Smooth muscle cell (in vitro differentiated cells): ENCODE data around the gene SLC7A10. TPM values are rescaled to one million over a fixed set of nuclear protein-coding genes. Genes with fewer than 3 reads are reported as not detected.

Experiments
- DNase-seq: peaks from one replicate; lab custom pipeline; 2025; ENCODE audit not compliant: unreplicated experiment; lab: John Stamatoyannopoulos, UW
- H2AFZ ChIP-seq: fragments of 200-600 bp; sonication (generic); 2 replicates; pipeline ENCODE4 v1.6.0; 2016; ENCODE audit warnings: antibody characterized with exemption, low read depth, mild to moderate bottlenecking
- H3F3A ChIP-seq: fragments of 200-600 bp; sonication (generic); 2 replicates; pipeline ENCODE4 v1.6.0; 2017; ENCODE audit warnings: antibody characterized with exemption, low read depth
- H3K27ac ChIP-seq: fragments of 200-600 bp; sonication (generic); 2 replicates; pipeline ENCODE4 v1.5.1; 2016; ENCODE audit warnings: low read depth, mild to moderate bottlenecking
- H3K27me3 ChIP-seq: fragments of 200-600 bp; sonication (generic); 2 replicates; pipeline ENCODE4 v1.6.1; 2016; ENCODE audit warnings: low read depth, mild to moderate bottlenecking
- H3K36me3 ChIP-seq: fragments of 200-600 bp; sonication (generic); 2 replicates; pipeline ENCODE4 v1.5.1; 2016; ENCODE audit warnings: low read depth
- H3K4me1 ChIP-seq: fragments of 200-600 bp; sonication (generic); 2 replicates; pipeline ENCODE4 v1.5.1; 2016; ENCODE audit warnings: low read depth
- H3K4me2 ChIP-seq: fragments of 200-600 bp; sonication (generic); 2 replicates; pipeline ENCODE4 v1.6.0; 2016; ENCODE audit warnings: mild to moderate bottlenecking
- H3K4me3 ChIP-seq: fragments of 200-600 bp; sonication (generic); 2 replicates; pipeline ENCODE4 v1.5.1; 2016; ENCODE audit warnings: mild to moderate bottlenecking
- H3K79me2 ChIP-seq: fragments of 200-600 bp; sonication (generic); 2 replicates; pipeline ENCODE4 v1.6.0; 2016; ENCODE audit warnings: low read depth, mild to moderate bottlenecking
- H3K9ac ChIP-seq: fragments of 200-600 bp; sonication (generic); 2 replicates; pipeline ENCODE4 v1.6.0; 2016; ENCODE audit warnings: low read depth
- H3K9me3 ChIP-seq: fragments of 200-600 bp; sonication (generic); replicated peaks from 2 replicates; pipeline ENCODE4 v1.5.1; 2016; ENCODE audit warnings: low read depth
- H4K20me1 ChIP-seq: fragments of 200-600 bp; sonication (generic); 2 replicates; pipeline ENCODE4 v1.6.0; 2016; ENCODE audit warnings: low read depth
- WGBS: methylation state at CpG from one replicate; pipeline ENCODE4 v1.1.7; 2016; ENCODE audit warnings: low lambda C conversion rate; 5-methylcytosine and 5-hydroxymethylcytosine counted together
- polyA plus RNA-seq: library from polyadenylated mRNA; unstranded; fragments of >200 nt; fragmentation: Nextera tagmentation; extraction: Ambion mirVana; gene quantifications from 2 replicates; pipeline ENCODE4 v1.2.1, GENCODE V29; 2016
- total RNA-seq: library from RNA; depleted of rRNA; stranded (reverse); fragments of >200 nt; gene quantifications from 2 replicates; pipeline ENCODE4 v1.2.3, GENCODE V29; 2014
- TF ChIP-seq, protein P1 (sequence below): fragments of 200-600 bp; sonication (generic); IDR thresholded peaks from 2 replicates; pipeline ENCODE4 v1.5.1; 2017; ENCODE audit warnings: borderline replicate concordance, mild to moderate bottlenecking, antibody characterized with exemption; ENCODE audit not compliant: insufficient read depth, poor library complexity, severe bottlenecking

SLC7A10 gene
- total and polyA plus RNA-seq, 2 experiments from 2014 or later: 0.51 TPM; not detected in 1

GRCh38 chr19:33235996-33236350 lies 10.3 kb upstream of the SLC7A10 start:
- no peak overlapping the region for H3K9ac ChIP-seq
- H3F3A ChIP-seq: no peaks in the 10 kb centered on the region
- no peak overlapping the region for H3K4me2 ChIP-seq
- H3K27me3 ChIP-seq: peaks cover 10% of the 10 kb centered on the region
- H4K20me1 ChIP-seq: no peaks in the 10 kb centered on the region
- DNase-seq: no peak
- H3K4me3 ChIP-seq: no peak overlapping the region
- H3K79me2 ChIP-seq: no peaks in the 10 kb centered on the region
- no peaks in the 10 kb centered on the region for H3K4me1 ChIP-seq
- no peaks in the 10 kb centered on the region for H3K36me3 ChIP-seq
- H3K27ac ChIP-seq: no peak overlapping the region
- TF ChIP-seq, protein P1, sequence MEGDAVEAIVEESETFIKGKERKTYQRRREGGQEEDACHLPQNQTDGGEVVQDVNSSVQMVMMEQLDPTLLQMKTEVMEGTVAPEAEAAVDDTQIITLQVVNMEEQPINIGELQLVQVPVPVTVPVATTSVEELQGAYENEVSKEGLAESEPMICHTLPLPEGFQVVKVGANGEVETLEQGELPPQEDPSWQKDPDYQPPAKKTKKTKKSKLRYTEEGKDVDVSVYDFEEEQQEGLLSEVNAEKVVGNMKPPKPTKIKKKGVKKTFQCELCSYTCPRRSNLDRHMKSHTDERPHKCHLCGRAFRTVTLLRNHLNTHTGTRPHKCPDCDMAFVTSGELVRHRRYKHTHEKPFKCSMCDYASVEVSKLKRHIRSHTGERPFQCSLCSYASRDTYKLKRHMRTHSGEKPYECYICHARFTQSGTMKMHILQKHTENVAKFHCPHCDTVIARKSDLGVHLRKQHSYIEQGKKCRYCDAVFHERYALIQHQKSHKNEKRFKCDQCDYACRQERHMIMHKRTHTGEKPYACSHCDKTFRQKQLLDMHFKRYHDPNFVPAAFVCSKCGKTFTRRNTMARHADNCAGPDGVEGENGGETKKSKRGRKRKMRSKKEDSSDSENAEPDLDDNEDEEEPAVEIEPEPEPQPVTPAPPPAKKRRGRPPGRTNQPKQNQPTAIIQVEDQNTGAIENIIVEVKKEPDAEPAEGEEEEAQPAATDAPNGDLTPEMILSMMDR: no peak
- H2AFZ ChIP-seq: no peak overlapping the region
- 92% methylated on average over 20 of the region's 20 CpGs for WGBS
- no peaks in the 10 kb centered on the region for H3K9me3 ChIP-seq

GRCh38 chr19:33235269-33235995 lies 9.8 kb upstream of the SLC7A10 start:
- no peaks in the 10 kb centered on the region for H3K4me1 ChIP-seq
- WGBS: 59% methylated on average over 27 of the region's 30 CpGs
- peak; percentile 41 for DNase-seq

DNA sequence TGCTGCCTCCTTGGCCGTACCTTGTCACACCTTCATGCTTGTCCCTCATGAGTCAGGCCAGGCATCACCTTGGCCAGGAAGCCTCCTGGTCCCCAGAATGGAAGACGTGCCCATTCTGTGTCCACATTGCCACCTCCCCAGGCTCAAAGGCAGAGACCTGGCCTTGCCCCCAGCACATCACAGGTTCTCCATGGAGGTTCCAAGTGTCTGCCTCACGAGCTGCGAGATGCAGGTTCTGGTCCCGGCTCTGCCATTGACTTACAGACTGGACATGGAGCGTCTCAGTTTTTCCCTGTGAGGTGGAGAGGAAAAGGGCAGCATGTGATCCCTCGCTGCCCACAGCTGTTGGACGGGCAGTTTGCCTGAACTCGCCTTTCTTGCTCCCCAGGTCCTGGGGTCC lies 9.1 kb upstream of the SLC7A10 start:
- H3K9ac ChIP-seq: no peak overlapping the region
- WGBS: 70% methylated on average over 9 of the region's 9 CpGs
- no peak overlapping the region for H3K27ac ChIP-seq
- H3K4me3 ChIP-seq: no peak overlapping the region
- peaks cover 13% of the 10 kb centered on the region for H3K27me3 ChIP-seq
- DNase-seq: no peak
- H3K4me1 ChIP-seq: no peaks in the 10 kb centered on the region
- H3K36me3 ChIP-seq: no peaks in the 10 kb centered on the region
- no peaks in the 10 kb centered on the region for H3F3A ChIP-seq
- no peak overlapping the region for H3K4me2 ChIP-seq
- H4K20me1 ChIP-seq: no peaks in the 10 kb centered on the region
- H2AFZ ChIP-seq: no peak overlapping the region
- TF ChIP-seq, protein P1: no peak
- H3K79me2 ChIP-seq: no peaks in the 10 kb centered on the region
- no peaks in the 10 kb centered on the region for H3K9me3 ChIP-seq

More at GRCh38 chr19:33235269-33235995, 9.8 kb upstream of the SLC7A10 start:
- Histone ChIP-seq H4K20me1 (no peaks in the 10 kb centered on the region), H3K27ac (no peak overlapping the region), H3K36me3 (no peaks in the 10 kb centered on the region), H3K4me3 (no peak overlapping the region), H3K79me2 (no peaks in the 10 kb centered on the region), H3K4me2 (no peak overlapping the region), H3F3A (no peaks in the 10 kb centered on the region), H3K9ac (no peak overlapping the region), H2AFZ (no peak overlapping the region), H3K27me3 (peaks cover 13% of the 10 kb centered on the region), H3K9me3 (no peaks in the 10 kb centered on the region)
- TF ChIP-seq, protein P1: peak; percentile 79

GRCh38 chr19:33234092-33234491 lies 8.4 kb upstream of the SLC7A10 start:
- H2AFZ ChIP-seq: no peak overlapping the region
- 87% methylated on average over 6 of the region's 8 CpGs for WGBS
- DNase-seq: no peak

More at GRCh38 chr19:33234092-33234491, 8.4 kb upstream of the SLC7A10 start:
- Histone ChIP-seq H3K9me3 (no peaks in the 10 kb centered on the region), H3F3A (no peaks in the 10 kb centered on the region), H3K27ac (no peak overlapping the region), H3K27me3 (peaks cover 13% of the 10 kb centered on the region), H3K36me3 (no peaks in the 10 kb centered on the region), H3K4me1 (no peaks in the 10 kb centered on the region), H3K4me3 (no peak overlapping the region), H3K4me2 (no peak overlapping the region), H3K9ac (no peak overlapping the region), H3K79me2 (no peaks in the 10 kb centered on the region), H4K20me1 (no peaks in the 10 kb centered on the region)
- TF ChIP-seq, protein P1: no peak
